ENCODE data around the gene MAGI2.

The MAGI2 gene

GRCh38 chr7:78649236-78649635 is 804.2 kb downstream of the MAGI2 start:
- no peak for DNase-seq (ENCODE audit: extremely low read depth, low read depth)
- no peak for TF ChIP-seq CTCF (IDR thresholded peaks at IDR 0.05; ENCODE audit: low read depth, low read length)

- DNase-seq (ENCODE audit: extremely low read depth, low read depth): no peak
- no peak for TF ChIP-seq CTCF (IDR thresholded peaks at IDR 0.05; ENCODE audit: low read depth, low read length)
These were observed 810.7 kb downstream of the MAGI2 start for GRCh38 chr7:78642751-78643150.

- TF ChIP-seq CTCF (IDR thresholded peaks at IDR 0.05; ENCODE audit: low read depth, low read length): no peak
- DNase-seq (ENCODE audit: extremely low read depth, low read depth): no peak
These were observed 815.1 kb downstream of the MAGI2 start for GRCh38 chr7:78638364-78638763.

GRCh38 chr7:78636727-78637126 is 816.7 kb downstream of the MAGI2 start:
- no peak for TF ChIP-seq CTCF (IDR thresholded peaks at IDR 0.05; ENCODE audit: low read depth, low read length)
- DNase-seq (ENCODE audit: extremely low read depth, low read depth): no peak

- DNase-seq (ENCODE audit: extremely low read depth, low read depth): no peak
- no peak for TF ChIP-seq CTCF (IDR thresholded peaks at IDR 0.05; ENCODE audit: low read depth, low read length)
These were observed 818.3 kb downstream of the MAGI2 start for GRCh38 chr7:78635026-78635793.

GRCh38 chr7:78634093-78634492 is 819.4 kb downstream of the MAGI2 start:
- DNase-seq (ENCODE audit: extremely low read depth, low read depth): no peak
- no peak for TF ChIP-seq CTCF (IDR thresholded peaks at IDR 0.05; ENCODE audit: low read depth, low read length)

GRCh38 chr7:78620920-78621319 is 832.5 kb downstream of the MAGI2 start:
- no peak for TF ChIP-seq CTCF (IDR thresholded peaks at IDR 0.05; ENCODE audit: low read depth, low read length)
- DNase-seq (ENCODE audit: extremely low read depth, low read depth): no peak

Data from AG09319 (cell line).